ENCODE data around the gene LRP5.

- TF ChIP-seq, protein P1, sequence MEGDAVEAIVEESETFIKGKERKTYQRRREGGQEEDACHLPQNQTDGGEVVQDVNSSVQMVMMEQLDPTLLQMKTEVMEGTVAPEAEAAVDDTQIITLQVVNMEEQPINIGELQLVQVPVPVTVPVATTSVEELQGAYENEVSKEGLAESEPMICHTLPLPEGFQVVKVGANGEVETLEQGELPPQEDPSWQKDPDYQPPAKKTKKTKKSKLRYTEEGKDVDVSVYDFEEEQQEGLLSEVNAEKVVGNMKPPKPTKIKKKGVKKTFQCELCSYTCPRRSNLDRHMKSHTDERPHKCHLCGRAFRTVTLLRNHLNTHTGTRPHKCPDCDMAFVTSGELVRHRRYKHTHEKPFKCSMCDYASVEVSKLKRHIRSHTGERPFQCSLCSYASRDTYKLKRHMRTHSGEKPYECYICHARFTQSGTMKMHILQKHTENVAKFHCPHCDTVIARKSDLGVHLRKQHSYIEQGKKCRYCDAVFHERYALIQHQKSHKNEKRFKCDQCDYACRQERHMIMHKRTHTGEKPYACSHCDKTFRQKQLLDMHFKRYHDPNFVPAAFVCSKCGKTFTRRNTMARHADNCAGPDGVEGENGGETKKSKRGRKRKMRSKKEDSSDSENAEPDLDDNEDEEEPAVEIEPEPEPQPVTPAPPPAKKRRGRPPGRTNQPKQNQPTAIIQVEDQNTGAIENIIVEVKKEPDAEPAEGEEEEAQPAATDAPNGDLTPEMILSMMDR (optimal IDR thresholded peaks at IDR 0.05 in 1 of 3, IDR thresholded peaks at IDR 0.05 in 1 of 3, conservative IDR thresholded peaks at IDR 0.05 in 1 of 3; ENCODE audit: extremely low read depth in 1 of 3, insufficient read depth in 2 of 3, low read length in 3 of 3) = no peak
- no peak for TF ChIP-seq EZH2 (IDR thresholded peaks at IDR 0.05; ENCODE audit: low read length)
Measured at GRCh38 chr11:68364581-68364980, 52.2 kb downstream of the LRP5 start.

Measured in keratinocyte (primary cell).